Measurements from ENCODE around the gene EDIL3.
"Not testable (repeated sequence)": the region's sequence is repeated elsewhere in the genome, so short reads cannot be mapped to it uniquely, and the experiment has no call there.

Gene EDIL3

DNA sequence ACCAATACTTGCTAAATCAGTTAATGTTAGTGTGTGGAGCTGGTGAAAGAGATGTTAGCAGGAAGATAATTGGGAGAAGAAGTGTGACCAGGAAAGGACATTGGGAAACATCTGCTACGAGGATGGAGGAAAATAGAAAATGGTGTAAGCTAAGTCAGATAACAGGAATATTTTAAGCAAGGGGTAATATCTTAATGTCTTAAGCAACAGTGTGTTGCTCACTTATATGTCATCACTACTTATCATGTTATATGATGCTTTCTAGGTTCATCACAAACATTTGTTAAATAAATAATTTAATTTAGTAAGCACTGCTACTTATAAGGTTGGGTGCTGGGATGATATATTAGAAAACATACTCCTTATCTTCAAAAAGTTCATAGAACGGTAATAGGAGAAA is 326.1 kb downstream of the EDIL3 start:
- Histone ChIP-seq H3K4me3 (ENCODE audit: control insufficient read depth in 1 of 7, extremely low read depth in 1 of 7, insufficient read depth in 4 of 7, low read depth in 2 of 7, low read length in 6 of 7) (no peak overlapping the region), H3K9me3 (ENCODE audit: control extremely low read depth in 1 of 5, control insufficient read depth in 4 of 5, insufficient read depth in 2 of 5, low read depth in 1 of 5, low read length in 4 of 5) (no peaks in the 10 kb centered on the region), H3K27me3 (replicated peaks in 2 of 5; ENCODE audit: control insufficient read depth in 4 of 5, insufficient read depth in 5 of 5, low read length in 4 of 5) (no peaks in the 10 kb centered on the region), H3K4me1 (ENCODE audit: control extremely low read depth in 1 of 4, control insufficient read depth in 4 of 4, insufficient read depth in 4 of 4, low read length in 3 of 4) (no peaks in the 10 kb centered on the region), H3K27ac (ENCODE audit: insufficient read depth in 1 of 2, low read depth in 1 of 2, low read length in 2 of 2, poor library complexity in 1 of 2, severe bottlenecking in 2 of 2) (no peak overlapping the region), H3K36me3 (ENCODE audit: control insufficient read depth in 4 of 4, insufficient read depth in 4 of 4, low read length in 3 of 4) (no peaks in the 10 kb centered on the region)
- CTCF ChIA-PET: interaction anchor here (1.0 kb wide), 1 partner anchor 46 kb away, joined by 3 read pairs; no protein-coding TSS in a partner anchor
- DNase-seq: no peak
- WGBS (ENCODE audit: insufficient coverage): 100% methylated on average over 1 of the region's 2 CpGs
- POLR2A ChIA-PET: no interaction called here

DNA sequence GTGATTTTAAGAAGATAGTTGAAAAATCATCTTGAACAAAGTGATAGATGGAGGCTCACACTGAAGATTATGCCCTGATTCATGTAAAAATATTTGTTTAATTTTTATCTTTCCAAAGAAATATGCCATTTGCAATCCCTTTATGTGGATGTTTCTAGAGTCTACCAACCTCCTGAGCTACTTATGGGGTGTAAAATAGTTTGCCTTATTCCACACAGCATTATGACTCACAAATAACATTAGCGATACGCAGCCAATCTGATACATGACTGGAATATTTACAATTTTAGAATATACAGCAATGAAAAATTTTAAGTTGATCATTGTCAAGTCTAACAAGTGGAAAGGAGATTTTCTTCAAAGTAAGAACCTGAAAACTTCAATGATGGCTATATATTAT is 327.5 kb downstream of the EDIL3 start:
- no peaks in the 10 kb centered on the region for H3K4me1 ChIP-seq (ENCODE audit: control extremely low read depth in 1 of 4, control insufficient read depth in 4 of 4, insufficient read depth in 4 of 4, low read length in 3 of 4)
- no peaks in the 10 kb centered on the region for H3K36me3 ChIP-seq (ENCODE audit: control insufficient read depth in 4 of 4, insufficient read depth in 4 of 4, low read length in 3 of 4)
- ChIA-PET CTCF (no interaction called here), POLR2A (no interaction called here)
- no peaks in the 10 kb centered on the region for H3K9me3 ChIP-seq (ENCODE audit: control extremely low read depth in 1 of 5, control insufficient read depth in 4 of 5, insufficient read depth in 2 of 5, low read depth in 1 of 5, low read length in 4 of 5)
- no peaks in the 10 kb centered on the region for H3K27me3 ChIP-seq (replicated peaks in 2 of 5; ENCODE audit: control insufficient read depth in 4 of 5, insufficient read depth in 5 of 5, low read length in 4 of 5)
- H3K27ac ChIP-seq (ENCODE audit: insufficient read depth in 1 of 2, low read depth in 1 of 2, low read length in 2 of 2, poor library complexity in 1 of 2, severe bottlenecking in 2 of 2): no peak overlapping the region
- no peak for DNase-seq
- WGBS (ENCODE audit: insufficient coverage): no CpG with 5 or more reads among the region's 2 CpGs
- H3K4me3 ChIP-seq (ENCODE audit: control insufficient read depth in 1 of 7, extremely low read depth in 1 of 7, insufficient read depth in 4 of 7, low read depth in 2 of 7, low read length in 6 of 7): no peak overlapping the region

DNA sequence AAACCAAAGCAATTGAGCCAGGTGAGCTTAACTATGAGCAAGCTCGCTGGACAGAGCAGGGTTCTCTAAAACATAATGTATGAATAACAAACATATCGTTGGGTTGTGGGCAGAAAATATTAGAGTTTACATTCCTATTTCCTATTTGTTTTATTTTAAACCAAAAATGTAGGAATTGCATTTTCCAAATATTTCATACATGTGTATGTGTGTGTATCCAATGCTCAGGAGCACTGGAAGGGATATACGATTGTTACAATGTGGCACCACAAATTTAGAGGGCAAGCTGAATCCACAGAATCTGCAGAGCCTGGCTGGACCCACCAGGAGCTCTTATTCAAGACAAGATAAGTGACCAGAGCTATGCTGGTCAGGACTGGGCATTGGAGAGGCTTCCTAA is 338.7 kb downstream of the EDIL3 start:
- 80% methylated on average over 1 of the region's 3 CpGs for WGBS (ENCODE audit: insufficient coverage)
- Histone ChIP-seq H3K4me3 (ENCODE audit: control insufficient read depth in 1 of 7, extremely low read depth in 1 of 7, insufficient read depth in 4 of 7, low read depth in 2 of 7, low read length in 6 of 7) (no peak overlapping the region), H3K36me3 (ENCODE audit: control insufficient read depth in 4 of 4, insufficient read depth in 4 of 4, low read length in 3 of 4) (no peaks in the 10 kb centered on the region), H3K27me3 (replicated peaks in 2 of 5; ENCODE audit: control insufficient read depth in 4 of 5, insufficient read depth in 5 of 5, low read length in 4 of 5) (no peaks in the 10 kb centered on the region), H3K27ac (ENCODE audit: insufficient read depth in 1 of 2, low read depth in 1 of 2, low read length in 2 of 2, poor library complexity in 1 of 2, severe bottlenecking in 2 of 2) (no peak overlapping the region), H3K9me3 (ENCODE audit: control extremely low read depth in 1 of 5, control insufficient read depth in 4 of 5, insufficient read depth in 2 of 5, low read depth in 1 of 5, low read length in 4 of 5) (peaks cover 0 to 4% (median 0%) of the 10 kb centered on the region in 5 experiments), H3K4me1 (ENCODE audit: control extremely low read depth in 1 of 4, control insufficient read depth in 4 of 4, insufficient read depth in 4 of 4, low read length in 3 of 4) (no peaks in the 10 kb centered on the region)
- POLR2A ChIA-PET: no interaction called here
- CTCF ChIA-PET: no interaction called here
- no peak for DNase-seq

GRCh38 chr5:84036842-84037241 is 347.8 kb downstream of the EDIL3 start:
- WGBS (ENCODE audit: insufficient coverage): 100% methylated on average over 1 of the region's 1 CpG
- ChIA-PET POLR2A (no interaction called here), CTCF (no interaction called here)
- Histone ChIP-seq H3K4me1 (ENCODE audit: control extremely low read depth in 1 of 4, control insufficient read depth in 4 of 4, insufficient read depth in 4 of 4, low read length in 3 of 4) (no peaks in the 10 kb centered on the region), H3K9me3 (ENCODE audit: control extremely low read depth in 1 of 5, control insufficient read depth in 4 of 5, insufficient read depth in 2 of 5, low read depth in 1 of 5, low read length in 4 of 5) (no peaks in the 10 kb centered on the region), H3K36me3 (ENCODE audit: control insufficient read depth in 4 of 4, insufficient read depth in 4 of 4, low read length in 3 of 4) (no peaks in the 10 kb centered on the region), H3K4me3 (ENCODE audit: control insufficient read depth in 1 of 7, extremely low read depth in 1 of 7, insufficient read depth in 4 of 7, low read depth in 2 of 7, low read length in 6 of 7) (no peak overlapping the region), H3K27me3 (replicated peaks in 2 of 5; ENCODE audit: control insufficient read depth in 4 of 5, insufficient read depth in 5 of 5, low read length in 4 of 5) (no peaks in the 10 kb centered on the region), H3K27ac (ENCODE audit: insufficient read depth in 1 of 2, low read depth in 1 of 2, low read length in 2 of 2, poor library complexity in 1 of 2, severe bottlenecking in 2 of 2) (no peak overlapping the region)
- DNase-seq: no peak

DNA sequence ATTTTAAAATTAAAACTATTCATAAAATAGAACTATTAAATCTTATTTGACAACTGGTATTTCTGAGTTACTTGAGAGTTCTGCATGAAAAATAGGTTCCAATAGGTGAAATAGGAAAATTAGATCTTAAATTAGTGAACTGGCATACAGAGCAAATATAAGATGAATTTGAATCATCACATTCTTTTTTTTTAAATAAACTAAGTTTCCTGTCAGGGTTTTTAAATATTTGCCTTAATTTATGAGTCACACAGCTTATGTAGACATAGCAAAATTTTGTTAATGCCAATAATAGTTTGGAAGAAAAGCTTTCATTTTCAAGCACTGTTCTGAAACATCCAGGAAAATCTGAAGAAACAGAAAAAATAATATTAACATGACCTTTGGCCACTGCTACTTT is 352.4 kb downstream of the EDIL3 start:
- ChIA-PET CTCF (no interaction called here), POLR2A (no interaction called here)
- no peak overlapping the region for H3K4me3 ChIP-seq (ENCODE audit: control insufficient read depth in 1 of 7, extremely low read depth in 1 of 7, insufficient read depth in 4 of 7, low read depth in 2 of 7, low read length in 6 of 7)
- no peak for DNase-seq
- H3K9me3 ChIP-seq (ENCODE audit: control extremely low read depth in 1 of 5, control insufficient read depth in 4 of 5, insufficient read depth in 2 of 5, low read depth in 1 of 5, low read length in 4 of 5): no peaks in the 10 kb centered on the region
- H3K4me1 ChIP-seq (ENCODE audit: control extremely low read depth in 1 of 4, control insufficient read depth in 4 of 4, insufficient read depth in 4 of 4, low read length in 3 of 4): no peaks in the 10 kb centered on the region
- no peaks in the 10 kb centered on the region for H3K36me3 ChIP-seq (ENCODE audit: control insufficient read depth in 4 of 4, insufficient read depth in 4 of 4, low read length in 3 of 4)
- H3K27ac ChIP-seq (ENCODE audit: insufficient read depth in 1 of 2, low read depth in 1 of 2, low read length in 2 of 2, poor library complexity in 1 of 2, severe bottlenecking in 2 of 2): no peak overlapping the region
- H3K27me3 ChIP-seq (replicated peaks in 2 of 5; ENCODE audit: control insufficient read depth in 4 of 5, insufficient read depth in 5 of 5, low read length in 4 of 5): no peaks in the 10 kb centered on the region

DNA sequence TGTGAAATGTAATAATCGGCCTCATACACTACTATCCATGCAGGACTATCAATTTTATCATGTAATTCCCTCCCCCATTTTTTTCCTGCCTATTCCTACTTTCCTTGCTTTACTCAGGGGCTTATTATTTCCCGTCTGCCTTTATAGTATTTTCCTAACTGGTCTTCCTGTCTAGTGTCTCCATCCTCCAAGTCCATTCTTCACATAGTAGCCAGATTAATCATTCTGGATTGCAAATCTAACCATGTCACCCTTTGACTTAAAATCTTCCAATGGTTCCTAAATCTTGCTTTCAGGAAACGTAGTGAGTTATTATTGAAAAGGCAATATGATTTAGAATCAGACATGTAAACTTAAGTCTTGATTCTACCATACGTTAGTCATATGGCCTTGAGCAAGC is 356.6 kb downstream of the EDIL3 start:
- no peak for DNase-seq
- Histone ChIP-seq H3K27me3 (replicated peaks in 2 of 5; ENCODE audit: control insufficient read depth in 4 of 5, insufficient read depth in 5 of 5, low read length in 4 of 5) (no peaks in the 10 kb centered on the region), H3K36me3 (ENCODE audit: control insufficient read depth in 4 of 4, insufficient read depth in 4 of 4, low read length in 3 of 4) (no peaks in the 10 kb centered on the region), H3K4me3 (ENCODE audit: control insufficient read depth in 1 of 7, extremely low read depth in 1 of 7, insufficient read depth in 4 of 7, low read depth in 2 of 7, low read length in 6 of 7) (no peak overlapping the region), H3K27ac (ENCODE audit: insufficient read depth in 1 of 2, low read depth in 1 of 2, low read length in 2 of 2, poor library complexity in 1 of 2, severe bottlenecking in 2 of 2) (no peak overlapping the region), H3K4me1 (ENCODE audit: control extremely low read depth in 1 of 4, control insufficient read depth in 4 of 4, insufficient read depth in 4 of 4, low read length in 3 of 4) (no peaks in the 10 kb centered on the region), H3K9me3 (ENCODE audit: control extremely low read depth in 1 of 5, control insufficient read depth in 4 of 5, insufficient read depth in 2 of 5, low read depth in 1 of 5, low read length in 4 of 5) (no peaks in the 10 kb centered on the region)
- ChIA-PET POLR2A (no interaction called here), CTCF (no interaction called here)
- 100% methylated on average over 2 of the region's 4 CpGs for WGBS (ENCODE audit: insufficient coverage)

GRCh38 chr5:84018521-84018920 is 366.2 kb downstream of the EDIL3 start:
- H3K27ac ChIP-seq (ENCODE audit: insufficient read depth in 1 of 2, low read depth in 1 of 2, low read length in 2 of 2, poor library complexity in 1 of 2, severe bottlenecking in 2 of 2); DNase-seq; H3K4me3 ChIP-seq (ENCODE audit: control insufficient read depth in 1 of 7, extremely low read depth in 1 of 7, insufficient read depth in 4 of 7, low read depth in 2 of 7, low read length in 6 of 7); H3K27me3 ChIP-seq (replicated peaks in 2 of 5; ENCODE audit: control insufficient read depth in 4 of 5, insufficient read depth in 5 of 5, low read length in 4 of 5); POLR2A ChIA-PET; H3K4me1 ChIP-seq (ENCODE audit: control extremely low read depth in 1 of 4, control insufficient read depth in 4 of 4, insufficient read depth in 4 of 4, low read length in 3 of 4); CTCF ChIA-PET; H3K36me3 ChIP-seq (ENCODE audit: control insufficient read depth in 4 of 4, insufficient read depth in 4 of 4, low read length in 3 of 4); H3K9me3 ChIP-seq (ENCODE audit: control extremely low read depth in 1 of 5, control insufficient read depth in 4 of 5, insufficient read depth in 2 of 5, low read depth in 1 of 5, low read length in 4 of 5): not testable (repeated sequence)
- 94% methylated on average over 2 of the region's 3 CpGs for WGBS (ENCODE audit: insufficient coverage)
